Measurements from ENCODE around the gene USP13.
"Not testable (repeated sequence)": the region's sequence is repeated elsewhere in the genome, so short reads cannot be mapped to it uniquely, and the experiment has no call there.

The USP13 gene

DNA sequence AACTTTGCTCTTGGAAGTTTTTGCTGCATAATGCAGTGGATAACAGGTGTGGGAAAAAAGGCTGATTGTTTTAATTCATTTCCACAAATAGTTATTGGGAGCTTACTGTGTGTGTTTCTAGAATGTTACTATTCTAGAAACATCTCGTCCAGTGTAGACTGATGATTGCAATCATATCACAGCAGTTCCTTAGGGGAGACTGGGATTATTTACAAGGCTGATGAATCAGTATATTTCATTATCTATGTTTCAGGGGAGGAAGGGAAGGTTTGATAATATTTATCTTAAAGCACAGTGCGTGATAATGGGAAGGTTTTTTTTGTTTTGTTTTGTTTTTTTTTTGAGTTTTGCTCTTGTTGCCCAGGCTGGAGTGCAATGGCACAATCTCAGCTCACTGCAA is 2.4 kb downstream of the USP13 start:
- no peak for DNase-seq (ENCODE audit: low read depth)

DNA sequence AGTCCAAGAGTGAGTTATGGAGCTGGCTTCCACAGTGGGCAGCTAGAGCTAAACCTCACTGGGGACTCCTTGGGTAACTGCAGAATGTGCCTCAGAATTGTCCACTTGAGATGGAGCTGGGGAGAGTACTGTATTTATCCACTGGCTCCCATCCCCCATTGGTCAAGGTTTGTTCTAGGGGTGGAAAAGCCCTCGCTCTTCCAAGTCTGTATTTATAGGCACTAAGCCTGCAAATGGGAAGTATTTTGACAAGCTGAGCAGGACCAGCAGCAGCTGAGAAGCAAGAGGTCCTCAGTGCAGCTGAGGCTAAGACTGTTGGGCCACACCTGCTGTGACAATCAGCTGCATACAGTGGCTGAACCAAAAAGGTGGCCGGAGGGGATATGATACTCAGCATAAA is 5.8 kb downstream of the USP13 start:
- no peak for DNase-seq (ENCODE audit: low read depth)

DNA sequence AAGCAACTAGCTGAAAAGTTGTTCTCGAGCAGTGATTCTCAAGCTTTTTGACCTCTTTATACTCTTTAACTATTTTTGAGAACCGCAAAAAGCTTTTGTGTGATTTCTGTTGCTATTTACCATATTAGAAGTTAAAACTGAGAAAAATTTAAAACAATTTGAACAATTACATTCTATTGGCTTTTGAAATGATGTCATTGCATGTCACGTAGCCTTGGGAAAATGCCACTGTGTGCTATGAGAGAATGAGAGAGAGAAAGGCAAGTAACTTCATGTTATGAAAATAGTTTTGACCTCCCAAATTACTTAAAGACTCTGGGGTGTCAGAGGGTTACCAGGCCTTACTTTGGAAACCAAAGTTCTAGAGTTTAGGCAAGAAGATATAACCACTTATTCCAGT is 8.0 kb downstream of the USP13 start:
- DNase-seq (ENCODE audit: low read depth): no peak

DNA sequence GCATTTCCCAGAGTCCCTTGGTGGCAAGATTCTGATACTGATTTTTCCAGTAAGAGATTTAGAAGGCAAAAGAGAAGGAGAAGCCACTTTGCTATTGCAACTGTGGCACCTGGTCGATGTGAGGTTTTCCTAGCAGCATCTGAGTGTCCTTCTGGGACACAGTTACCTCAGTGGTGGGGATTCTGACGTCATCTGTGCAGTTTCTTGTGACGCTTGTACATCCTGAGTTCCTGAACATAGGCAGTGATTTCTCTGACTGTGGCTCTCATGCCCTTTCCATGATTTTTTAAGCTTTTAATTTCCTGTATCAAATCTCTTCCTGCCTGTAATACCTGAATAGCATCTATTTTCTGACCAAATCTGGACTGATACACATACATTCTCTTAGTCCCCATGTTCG is 8.9 kb downstream of the USP13 start:
- no peak for DNase-seq (ENCODE audit: low read depth)

DNA sequence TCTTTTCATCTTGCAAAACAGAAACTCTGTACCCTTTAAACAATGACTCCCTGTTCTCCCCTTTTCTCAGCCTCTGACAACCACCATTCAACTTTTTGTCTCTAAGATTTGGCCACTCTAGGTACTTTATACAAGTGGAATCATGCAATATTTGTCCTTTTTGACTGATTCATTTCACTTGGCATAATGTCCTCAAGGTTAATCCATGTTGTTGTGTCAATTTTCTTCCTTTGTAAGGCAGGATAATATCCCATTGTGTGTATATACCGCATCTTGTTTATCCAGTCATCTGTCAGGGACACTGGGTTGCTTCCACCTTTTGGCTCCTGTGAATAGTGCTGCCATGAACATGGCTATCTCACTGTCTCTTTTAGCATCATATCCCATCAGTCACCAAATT is 10.3 kb downstream of the USP13 start:
- DNase-seq (ENCODE audit: low read depth): no peak

DNA sequence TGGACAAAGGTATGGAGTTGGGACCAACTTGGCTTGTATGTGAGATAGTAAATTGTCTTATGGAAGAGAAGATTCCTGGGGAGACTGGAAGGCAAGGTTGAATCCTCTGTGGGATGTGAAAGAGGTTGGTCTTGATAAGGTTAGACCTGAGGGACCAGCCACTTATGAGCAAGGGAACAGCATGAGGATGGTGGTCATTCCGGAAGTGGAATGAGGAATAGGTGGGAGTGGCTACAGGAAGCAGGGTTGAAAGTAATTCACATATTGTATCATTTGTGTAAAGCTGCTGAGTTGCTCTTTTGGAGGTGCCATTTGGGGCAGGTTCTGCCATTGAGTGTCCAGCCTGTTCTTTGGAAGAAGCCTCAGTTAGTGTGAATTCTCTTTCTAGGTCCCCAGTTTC is 13.2 kb downstream of the USP13 start:
- DNase-seq (ENCODE audit: low read depth): no peak

DNA sequence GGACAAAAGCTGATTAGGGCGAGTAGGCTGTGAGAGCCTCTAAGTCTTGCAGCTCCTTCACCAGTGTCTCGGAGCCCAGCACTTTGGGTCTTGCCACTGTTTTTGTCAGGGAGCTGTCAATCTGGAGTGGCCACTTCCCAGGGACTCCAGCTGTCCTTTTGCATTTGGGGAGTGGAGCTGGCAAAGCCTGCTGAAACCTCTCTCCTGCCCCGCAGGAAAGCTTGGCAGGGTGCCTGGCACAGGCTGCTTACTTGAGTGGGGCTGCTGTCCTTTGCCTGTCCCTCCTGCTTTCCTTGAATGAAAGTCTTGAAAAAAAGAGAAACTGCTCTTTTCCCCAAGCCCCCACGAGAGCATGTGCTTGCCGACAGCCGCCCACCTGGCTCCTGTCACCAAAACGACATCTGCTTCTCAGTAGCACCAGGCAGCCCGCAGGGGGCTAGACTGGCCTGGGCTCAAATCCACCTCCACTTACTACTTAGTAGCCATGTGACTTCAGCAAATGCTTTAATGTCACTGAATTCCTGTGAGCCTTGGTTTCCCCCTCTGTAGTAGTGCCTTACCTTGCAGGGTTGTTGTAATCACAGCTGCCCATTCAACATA is 13.7 kb downstream of the USP13 start:
- DNase-seq (ENCODE audit: low read depth): no peak

DNA sequence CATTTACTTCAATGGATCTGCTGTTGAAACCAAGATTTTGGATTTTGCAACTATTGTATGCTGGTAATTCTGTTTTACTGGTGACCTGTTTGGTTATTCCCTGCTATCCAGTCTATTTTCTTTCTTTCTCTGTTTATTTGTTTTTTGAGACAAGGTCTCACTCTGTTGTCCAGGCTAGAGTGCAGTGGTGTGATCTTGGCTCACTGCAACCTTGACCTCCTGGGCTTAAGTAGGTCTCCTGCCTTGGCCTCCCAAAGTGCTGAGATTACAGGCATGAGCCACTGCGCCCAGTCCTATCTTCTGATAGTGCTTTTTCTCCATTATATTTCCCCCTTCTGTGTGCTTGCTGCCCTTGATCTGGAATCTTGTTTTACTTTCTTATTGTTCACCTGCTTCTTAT is 15.6 kb downstream of the USP13 start:
- DNase-seq (ENCODE audit: low read depth): no peak

DNA sequence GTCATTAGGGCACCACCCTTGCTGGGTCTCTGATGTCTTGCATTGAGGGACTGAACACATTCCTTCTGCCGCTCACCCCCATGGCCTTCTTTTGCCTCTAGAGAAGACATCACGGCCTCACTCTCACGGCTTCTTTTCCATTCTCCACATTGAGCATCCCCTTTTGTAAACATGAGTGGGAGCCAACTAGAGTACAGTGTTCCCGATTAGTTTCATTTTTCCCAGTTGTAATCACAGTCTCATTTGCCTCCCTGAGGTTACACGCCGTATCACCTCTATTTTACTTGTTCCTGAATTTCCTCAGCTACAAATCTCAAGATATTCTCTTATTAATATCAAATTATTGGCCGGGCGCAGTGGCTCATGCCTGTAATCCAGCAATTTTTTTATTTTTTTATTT is 17.5 kb downstream of the USP13 start:
- no peak for DNase-seq (ENCODE audit: low read depth)

DNA sequence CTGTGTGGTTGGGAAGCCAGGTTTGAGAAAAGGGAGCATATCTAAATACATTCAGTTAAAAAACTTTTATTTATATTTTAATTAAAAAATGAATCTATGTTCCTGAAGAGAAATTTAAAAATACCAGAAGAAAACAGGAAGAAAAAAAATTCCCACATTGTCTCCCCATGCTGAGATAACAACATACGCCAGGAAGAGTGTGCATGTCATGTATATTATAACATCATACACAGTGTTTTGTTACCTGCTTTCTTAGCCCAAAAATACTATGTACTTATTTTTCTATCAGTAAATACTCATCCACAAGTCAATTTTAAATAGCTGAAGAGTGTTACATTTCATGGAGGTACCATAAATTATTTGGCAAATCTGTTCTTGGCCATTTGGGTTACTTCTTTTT is 18.5 kb downstream of the USP13 start:
- DNase-seq (ENCODE audit: low read depth): no peak

DNA sequence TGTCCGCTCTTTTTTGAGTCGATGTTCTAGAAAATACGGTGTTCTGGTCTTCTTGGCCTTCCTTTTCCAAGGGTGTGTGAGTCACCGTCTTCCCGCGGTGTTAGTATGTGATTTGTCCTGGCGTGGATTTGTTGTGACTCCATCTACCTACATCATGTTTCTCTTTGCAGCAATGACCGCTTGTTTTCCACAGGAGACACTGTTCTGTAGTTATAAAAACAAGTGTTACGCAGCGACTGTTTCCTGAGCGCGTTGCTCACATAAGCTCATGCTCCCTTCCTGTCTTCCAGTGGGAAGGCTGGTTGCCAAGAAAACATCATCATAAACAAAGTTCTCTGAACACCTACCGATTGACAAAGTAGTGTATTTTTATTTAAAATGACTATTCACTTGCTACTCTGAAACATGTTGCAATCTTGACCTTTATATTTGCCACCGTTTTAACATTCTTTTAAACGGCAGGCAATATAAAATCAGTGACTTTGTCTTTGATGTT is 19.0 kb downstream of the USP13 start:
- DNase-seq (ENCODE audit: low read depth): no peak

DNA sequence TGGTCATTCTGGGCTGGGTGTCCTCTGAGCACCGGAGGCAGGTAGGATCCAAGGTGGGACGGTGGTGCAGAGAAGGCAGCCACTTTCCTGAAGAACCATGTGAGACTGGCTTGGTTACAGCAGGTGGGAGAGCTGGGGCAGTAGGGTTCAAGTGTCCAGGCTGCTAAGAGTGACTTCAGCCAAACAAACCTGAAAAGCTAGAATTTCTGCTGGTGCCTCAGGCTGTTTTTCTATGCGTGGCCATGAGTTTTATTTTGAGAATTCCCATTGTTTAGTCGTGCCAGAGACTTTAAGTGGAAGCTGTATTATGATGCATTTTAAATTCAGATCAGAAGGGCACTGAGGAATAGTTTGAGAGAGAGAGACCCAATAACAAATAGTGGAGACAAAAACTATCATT is 20.1 kb downstream of the USP13 start:
- DNase-seq (ENCODE audit: low read depth): no peak

DNA sequence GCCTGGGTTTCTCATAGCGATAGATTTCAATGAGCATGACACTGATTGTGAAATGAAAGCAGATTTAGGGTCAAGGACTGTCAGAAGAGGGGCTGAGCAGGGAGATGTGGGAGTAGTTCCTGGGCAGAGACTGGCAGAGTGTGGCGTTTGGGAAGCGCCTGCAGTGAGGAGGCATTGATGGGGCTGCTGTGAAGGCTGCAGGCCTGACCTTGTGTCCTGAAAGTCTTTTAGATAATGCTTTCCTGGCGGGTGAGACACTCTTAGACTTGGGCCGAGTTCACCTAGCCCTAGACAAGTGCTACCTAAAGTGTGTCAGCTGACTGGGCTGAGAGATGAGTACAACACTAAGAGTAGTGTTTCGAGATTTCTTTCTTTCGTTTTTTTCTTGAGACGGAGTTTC is 20.7 kb downstream of the USP13 start:
- no peak for DNase-seq (ENCODE audit: low read depth)

DNA sequence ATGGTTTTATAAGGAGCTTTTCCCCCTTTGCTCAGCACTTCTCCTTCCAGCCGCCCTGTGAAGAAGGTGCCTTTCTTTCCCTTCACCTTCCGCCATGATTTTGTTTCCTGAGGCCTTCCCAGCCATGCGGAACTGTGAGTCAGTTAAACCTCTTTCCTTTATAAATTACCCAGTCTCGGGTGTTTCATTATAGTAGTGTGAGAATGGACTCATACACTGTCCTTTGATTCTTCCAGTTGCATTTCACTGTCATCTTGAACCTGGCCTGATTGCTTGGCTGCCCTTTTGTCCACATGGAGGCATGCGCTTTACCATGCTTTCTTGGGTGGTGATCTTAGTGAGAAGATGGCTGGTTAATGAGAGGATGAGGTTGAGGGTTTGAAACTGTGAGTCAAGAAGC is 23.2 kb downstream of the USP13 start:
- no peak for DNase-seq (ENCODE audit: low read depth)

DNA sequence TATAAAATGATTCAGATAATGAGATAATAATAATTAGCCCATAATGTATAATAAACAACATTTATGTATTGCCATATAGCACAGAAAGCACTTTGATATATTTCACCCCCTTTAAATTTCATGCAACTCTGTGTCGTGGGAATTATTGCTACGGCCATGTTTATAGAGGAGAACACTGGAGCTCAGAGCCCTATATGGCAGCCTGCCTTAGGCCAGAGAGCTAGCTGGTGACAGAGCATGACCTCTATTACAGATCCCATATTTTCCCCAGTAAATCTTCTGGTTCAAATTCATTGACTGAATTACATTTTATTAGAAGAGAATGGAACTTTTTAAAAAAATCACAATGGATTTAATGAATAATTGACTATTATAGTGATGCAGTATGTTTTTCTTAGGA is 25.0 kb downstream of the USP13 start:
- no peak for DNase-seq (ENCODE audit: low read depth)

DNA sequence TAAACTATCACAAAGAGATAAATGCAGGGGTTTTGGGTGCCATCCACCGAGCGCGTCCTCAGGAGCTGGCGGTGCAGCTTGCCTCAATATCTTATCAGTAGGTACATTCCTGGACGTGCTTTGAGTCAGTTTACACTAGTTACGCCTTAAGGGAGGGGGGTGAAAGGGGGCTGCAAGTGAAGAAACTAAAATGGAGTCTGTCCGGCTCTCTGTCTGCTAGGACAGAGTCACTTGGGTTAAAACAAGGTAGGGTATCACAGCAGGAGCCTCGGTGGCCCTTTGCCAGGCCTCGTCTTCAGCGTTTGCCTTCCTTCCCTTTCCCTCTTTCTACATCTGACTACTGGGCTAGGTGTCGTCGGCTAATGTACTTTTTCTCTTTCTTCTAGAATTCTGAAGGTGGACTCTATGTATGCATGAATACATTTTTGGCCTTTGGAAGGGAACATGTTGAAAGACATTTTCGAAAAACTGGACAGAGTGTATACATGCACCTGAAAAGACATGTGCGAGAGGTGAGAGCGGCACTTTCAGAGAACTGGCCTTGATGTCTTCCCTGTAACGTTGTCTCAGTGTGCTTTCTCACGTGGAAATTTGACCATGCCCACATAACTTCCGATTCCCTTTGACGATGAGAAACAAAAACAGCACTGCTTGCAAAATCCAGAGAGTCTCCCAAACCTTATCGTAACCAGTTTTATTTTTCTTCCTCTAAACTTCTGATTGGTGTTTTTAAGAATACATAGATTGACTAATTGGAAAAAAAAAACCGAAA is 28.8 kb downstream of the USP13 start:
- DNase-seq (ENCODE audit: low read depth): no peak

DNA sequence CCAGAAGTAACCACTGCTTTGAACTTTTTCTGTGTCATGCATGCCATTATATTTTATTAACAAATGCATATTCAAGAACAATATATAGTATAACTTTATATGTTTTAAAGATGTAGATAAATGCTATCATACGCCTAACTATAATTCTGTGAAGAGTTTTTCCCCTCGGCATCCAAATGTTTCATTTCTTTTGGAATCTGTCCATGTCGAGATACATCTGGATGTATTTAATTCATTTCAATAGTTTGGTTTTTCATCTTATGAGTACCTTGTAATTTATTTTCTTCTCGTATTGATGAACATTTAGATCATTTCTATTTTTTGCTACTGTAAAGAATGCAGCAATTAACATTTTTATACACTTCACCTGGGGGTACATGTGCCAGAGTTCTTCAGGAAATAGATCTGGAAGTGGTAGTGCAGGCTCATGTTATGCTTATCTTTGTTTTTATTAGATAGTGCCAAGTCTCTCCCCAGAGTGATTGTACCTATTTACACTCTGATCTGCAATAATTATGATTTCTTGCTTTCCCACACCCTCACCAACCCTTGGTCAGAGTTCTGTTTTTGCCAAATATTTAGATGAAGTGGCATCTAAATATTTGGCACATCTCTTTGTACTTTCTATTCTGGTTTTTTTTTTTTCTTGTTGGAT is 29.7 kb downstream of the USP13 start:
- DNase-seq (ENCODE audit: low read depth): no peak

DNA sequence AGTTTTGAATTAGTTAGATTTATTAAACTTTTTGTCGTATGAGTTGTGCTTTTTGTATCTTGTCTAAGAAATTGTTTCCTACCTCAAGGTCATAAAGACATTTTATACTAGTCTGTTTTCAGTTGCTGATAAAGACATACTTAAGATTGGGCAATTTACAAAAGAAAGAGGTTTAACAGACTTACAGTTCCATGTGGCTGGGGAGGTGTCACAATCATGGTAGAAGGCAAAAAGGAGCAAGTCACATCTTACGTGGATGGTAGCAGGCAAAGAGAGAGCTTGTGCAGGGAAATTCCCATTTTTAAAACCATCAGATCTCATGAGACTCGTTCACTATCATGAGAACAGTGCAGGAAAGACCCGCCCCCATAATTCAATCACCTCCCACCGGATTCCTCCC is 30.4 kb downstream of the USP13 start:
- not testable (repeated sequence) for DNase-seq (ENCODE audit: low read depth)

DNA sequence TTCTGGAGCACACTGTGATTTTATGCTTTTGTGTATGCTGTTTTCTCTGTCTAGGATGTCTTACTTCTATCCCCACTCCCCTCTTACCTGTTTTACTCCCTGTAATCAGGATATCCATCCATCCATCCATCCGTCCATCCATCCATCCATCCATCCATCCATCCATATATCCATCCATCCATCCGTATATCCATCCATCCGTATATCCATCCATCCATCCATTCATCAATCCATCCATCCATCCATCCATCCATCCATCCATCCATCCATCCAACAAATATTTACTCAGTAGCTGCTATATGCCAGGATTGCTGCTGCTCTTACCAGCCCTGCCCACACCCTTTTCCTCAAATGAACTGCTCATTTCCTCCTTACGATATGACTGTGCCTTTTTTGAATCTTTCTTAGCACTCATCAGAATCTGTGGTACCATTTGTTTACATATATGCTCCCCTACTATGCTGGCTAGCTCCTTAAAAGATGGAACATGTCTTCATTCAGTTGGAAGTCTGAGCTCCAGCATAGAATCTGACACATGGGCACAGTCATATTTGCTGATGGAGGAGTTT is 35.2 kb downstream of the USP13 start:
- DNase-seq (ENCODE audit: low read depth): no peak

DNA sequence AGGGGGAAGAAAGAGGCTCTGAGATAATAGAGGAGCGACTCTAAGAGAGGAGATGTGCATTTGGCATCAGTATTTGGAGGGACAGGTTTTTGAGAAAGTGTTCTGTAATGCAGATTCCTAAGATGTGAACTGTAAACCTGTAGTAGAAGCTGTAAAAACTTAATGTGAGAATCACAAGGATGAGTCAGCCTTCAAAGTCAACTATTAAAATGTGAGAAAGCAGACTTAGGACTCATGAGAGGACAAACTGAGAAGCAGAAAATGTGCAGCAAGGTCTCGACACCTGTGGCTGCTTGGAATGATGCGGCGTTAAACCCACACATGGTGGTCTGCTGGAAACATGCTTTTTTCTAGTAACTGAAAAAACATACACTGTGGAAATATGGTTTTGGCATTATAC is 36.0 kb downstream of the USP13 start:
- DNase-seq (ENCODE audit: low read depth): no peak

DNA sequence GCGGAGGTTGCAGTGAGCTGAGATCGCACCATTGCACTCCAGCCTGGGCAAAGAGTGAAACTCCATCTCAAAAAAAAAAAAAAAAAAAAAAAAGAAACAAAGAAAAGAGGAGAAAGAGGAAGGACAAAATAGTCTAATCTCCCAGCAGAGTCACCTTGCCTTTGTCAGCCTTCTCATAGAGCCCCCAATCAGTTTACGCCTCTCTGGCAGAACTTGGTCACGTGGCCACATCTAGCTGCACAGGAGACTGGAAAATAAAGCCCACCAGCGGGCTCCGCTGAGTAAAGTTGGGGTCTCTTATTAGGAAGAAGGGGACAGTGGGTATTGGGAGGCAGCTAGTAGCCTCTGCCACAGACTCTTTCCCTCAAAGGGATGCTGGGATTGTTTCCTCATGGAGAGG is 41.9 kb downstream of the USP13 start:
- no peak for DNase-seq (ENCODE audit: low read depth)

DNA sequence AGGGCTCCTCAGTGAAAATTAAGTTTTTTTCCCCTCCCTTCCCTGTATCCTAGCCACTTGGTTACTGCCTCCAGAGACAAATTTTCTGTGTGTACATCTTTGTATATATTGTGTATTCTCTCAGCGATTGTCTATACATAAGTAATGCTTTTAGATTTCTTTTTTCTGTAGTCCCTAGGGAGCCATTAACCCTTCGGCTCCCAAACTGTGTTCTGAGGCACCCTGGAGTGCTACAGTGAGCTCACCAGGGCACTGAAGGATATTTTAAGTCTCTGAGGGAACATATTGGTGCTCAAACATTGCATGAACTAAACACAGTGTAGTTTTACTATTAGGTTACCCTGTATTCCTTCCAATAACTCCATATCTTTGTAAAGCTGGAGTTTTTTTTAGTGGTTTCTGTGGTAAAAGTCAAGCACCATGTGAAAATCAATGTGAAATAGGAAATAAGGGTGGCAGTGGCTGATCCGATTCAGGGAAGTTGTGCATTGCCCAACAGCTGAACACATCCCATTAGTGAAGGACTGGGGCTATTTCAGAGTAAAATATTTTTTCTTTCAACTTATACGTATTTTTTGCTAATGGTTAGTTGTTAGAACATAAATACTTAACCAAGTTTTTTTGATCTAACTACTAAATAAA is 43.0 kb downstream of the USP13 start:
- no peak for DNase-seq (ENCODE audit: low read depth)

All from stimulated activated CD8-positive, alpha-beta memory T cell treated with anti-CD3 and anti-CD28 coated beads, Interleukin-7, amount 100 ng/mL, for 24 hours (primary cell).